HG03097 (cell line): ENCODE measurements around the gene RALB.

Experiments used
- ATAC-seq: cut with Tn5 transposase; IDR thresholded peaks from one replicate; pipeline ENCODE4 v1.9.1; 2021; ENCODE audit not compliant: unreplicated experiment, low FRiP score

RALB gene

DNA sequence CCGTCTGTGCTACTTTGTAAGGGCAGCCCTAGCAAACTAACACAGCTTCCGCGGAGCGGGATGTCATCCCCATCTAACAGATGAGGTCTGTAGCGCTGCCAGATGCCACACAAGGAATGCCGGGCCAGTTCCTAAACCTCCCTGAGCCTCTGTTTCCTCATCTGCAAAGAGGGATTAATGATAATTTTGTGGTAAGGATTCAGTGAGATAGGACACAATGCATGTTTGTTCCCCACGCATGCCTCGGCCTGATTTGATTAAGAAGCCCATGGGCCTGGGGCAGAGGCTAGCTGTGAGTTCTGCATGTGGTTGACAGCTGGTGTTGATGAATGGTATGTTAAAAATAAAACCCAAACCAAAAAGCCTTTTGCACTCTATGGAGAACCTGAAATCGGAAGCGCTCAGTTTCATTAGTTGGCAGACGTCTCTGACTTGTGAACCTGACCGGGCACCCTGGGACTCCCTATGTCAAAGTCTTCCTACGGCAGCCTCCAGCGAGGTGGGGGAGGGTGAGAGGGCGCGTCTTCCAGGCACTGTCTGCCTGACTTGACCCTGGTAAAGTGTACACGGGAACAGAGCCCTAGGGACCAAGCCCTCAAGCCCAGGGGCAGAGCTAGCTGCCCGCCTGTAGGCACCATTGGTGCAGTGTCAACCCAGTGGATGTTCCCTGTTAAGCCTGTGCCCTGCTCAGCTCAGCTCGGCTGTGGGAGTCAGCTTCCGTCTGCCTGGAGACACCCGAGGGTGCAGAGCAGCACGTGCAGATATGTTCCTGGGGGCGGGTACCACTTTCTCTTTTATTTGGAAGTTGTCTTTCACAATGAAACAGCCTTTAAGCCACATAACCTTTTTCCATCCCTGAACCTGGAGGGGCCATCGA lies 78.5 kb downstream of the RALB start:
- no peak for ATAC-seq

DNA sequence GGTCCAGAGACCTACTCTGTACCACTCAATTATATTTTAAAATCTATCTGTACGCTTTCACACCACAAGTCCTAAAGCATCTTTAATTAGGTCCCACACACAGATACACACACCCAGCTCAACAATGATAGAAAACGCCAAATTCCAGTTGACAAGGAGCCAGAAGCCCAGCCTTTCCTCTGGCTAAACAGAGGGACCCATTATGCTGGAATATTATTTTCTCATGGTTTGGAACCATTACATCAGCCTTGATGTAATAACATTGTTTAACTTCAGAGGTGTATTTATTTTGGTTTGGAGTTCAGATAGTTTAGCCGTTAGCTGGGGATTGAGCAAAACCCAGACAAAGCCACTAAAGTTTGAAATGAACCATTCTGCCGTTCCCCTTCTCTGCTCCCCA lies 79.3 kb downstream of the RALB start:
- ATAC-seq: no peak

GRCh38 chr2:120332384-120332783 lies 79.7 kb downstream of the RALB start:
- ATAC-seq: no peak

DNA sequence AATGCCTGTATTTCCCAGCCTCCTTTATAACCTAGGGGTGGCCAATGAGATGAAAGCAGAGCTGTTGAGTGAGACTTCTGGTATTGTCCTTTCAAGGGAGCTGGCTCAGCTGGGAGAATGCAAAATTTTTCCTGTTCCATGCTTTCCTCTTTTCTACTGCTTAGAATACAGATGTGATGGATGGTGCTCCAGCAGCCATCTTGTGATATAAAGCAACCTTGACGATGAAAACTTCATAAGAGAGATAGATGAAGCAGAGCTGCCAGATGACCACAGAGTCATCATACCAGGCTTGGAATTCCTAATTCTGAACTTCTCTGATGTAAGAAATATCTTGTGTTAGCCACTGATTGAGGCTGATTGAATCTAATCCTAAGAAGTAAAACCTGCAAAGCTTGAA lies 81.4 kb downstream of the RALB start:
- ATAC-seq: no peak

DNA sequence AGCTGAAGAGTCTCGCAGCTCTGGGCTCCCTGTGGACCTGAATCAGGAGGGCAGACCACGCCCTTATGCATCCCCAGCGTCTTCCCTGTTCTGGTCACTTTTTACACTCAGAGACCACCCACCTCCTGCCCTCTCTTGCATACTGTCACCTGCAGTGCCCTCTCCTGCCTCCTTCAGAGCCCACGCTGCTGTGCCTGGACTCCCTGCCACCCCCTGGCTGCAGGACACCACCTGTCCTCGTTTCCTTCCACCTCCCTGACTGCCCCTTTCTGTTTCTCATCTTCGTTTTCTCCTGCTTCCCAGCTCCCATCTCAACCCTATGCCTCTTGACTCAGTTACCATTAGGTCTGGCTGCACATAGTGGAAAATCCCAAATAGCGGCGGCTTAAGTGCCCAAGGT lies 84.1 kb downstream of the RALB start:
- ATAC-seq: no peak

- no peak for ATAC-seq
Observed at GRCh38 chr2:120338015-120338414, 85.4 kb downstream of the RALB start.

- ATAC-seq: no peak
Observed at GRCh38 chr2:120341977-120342376, 89.3 kb downstream of the RALB start.

DNA sequence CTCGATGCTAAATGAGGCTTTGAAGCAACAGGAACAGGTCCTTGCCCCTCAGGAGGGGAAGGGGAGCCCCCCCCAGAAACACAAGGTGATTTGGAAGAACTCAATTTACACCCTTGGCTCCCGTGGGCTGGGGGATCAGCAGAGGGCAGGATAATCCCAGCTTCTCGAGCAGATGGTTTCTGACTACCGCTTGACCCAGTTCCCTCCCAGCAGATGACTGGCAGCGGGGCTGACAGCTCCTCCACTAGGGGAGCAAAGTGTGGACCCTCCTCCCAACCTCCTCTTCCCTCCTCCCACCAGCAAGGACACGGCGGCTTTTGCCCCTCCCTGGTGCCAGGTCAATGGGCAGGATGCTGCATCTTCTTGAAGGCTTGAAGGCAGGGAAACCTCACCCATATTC lies 89.8 kb downstream of the RALB start:
- no peak for ATAC-seq

GRCh38 chr2:120343100-120343432 lies 90.4 kb downstream of the RALB start:
- ATAC-seq: no peak

DNA sequence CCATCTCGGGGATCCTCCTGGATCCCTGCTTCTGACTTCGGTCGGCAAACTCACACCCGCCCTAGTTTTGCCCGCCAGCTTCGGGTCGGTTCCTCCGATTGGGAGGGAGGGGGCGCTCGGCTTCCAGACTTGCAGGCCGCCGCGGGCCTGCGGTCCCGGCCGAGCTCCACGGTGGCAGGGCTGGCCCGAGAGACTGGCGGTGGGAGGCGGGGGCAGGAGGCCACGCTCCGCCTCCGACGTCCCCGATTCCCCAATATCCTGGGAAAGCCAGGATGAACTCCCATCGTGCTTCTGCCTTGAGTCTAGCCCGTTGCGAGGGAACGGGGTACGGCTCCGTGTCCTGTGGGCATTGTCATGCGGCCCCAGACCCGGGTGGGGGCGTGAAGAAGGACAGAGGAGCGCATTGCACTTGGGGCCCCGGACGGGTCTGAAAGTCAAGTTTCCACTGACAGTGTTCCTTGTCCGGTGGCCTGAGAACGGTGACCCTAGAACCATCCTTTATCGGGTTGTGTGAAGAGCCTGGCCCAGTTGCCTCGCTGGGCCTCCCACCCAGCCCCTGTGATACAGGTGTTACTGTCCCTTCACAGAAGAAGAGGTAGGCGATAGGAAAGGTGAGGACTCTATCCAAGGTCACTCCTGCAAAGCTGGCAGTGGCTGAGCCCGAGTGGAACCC lies 90.9 kb downstream of the RALB start:
- no peak for ATAC-seq
